COLO668 (cell line): ENCODE measurements around the gene AMOTL1.

Experiments used
- DNase-seq: peaks from one replicate; lab custom pipeline; 2025; ENCODE audit not compliant: unreplicated experiment; lab: John Stamatoyannopoulos, UW

Gene AMOTL1

DNA sequence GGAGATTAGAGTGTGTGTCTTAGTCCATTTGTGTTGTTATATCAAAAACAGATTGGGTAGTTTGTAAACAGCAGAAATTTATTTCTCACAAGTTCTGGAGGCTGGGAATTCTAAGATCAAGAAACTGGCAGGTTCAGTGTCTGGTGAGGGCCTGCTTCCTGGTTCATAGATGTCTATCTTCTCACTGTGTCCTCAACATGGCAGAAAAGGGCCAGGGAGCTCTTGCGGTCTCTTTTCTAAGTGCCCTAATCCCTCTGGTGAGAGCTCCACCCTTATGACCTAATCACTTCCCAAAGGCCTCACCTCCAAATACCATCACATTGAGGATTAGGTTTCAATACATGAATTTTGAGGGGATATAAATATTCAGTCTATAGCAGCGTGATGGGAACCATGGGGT is 25.5 kb upstream of the AMOTL1 start:
- DNase-seq: no peak

- no peak for DNase-seq
These were observed 21.4 kb upstream of the AMOTL1 start for GRCh38 chr11:94746721-94747120.

- DNase-seq: no peak
These were observed 21.0 kb upstream of the AMOTL1 start for GRCh38 chr11:94747146-94747545.

GRCh38 chr11:94747601-94748041 is 20.5 kb upstream of the AMOTL1 start:
- DNase-seq: no peak

DNA sequence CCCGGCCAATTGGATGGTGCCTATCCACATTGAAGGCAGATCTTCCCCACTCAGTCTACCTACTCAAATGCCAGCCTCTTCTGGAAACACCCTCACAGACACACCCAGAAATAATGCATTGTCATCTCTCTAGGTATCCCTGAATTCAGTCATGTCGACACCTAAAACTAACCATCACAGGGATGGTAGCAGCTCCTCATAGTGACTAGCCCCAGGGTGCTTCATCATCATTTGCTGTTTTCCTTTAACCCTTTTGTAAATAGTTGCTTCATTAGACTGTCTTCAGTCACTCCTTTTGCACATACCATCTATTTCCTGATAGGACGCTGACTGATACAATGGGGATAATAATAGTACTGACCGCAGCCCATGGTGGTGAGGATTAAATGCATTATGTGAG is 18.8 kb upstream of the AMOTL1 start:
- no peak for DNase-seq

DNA sequence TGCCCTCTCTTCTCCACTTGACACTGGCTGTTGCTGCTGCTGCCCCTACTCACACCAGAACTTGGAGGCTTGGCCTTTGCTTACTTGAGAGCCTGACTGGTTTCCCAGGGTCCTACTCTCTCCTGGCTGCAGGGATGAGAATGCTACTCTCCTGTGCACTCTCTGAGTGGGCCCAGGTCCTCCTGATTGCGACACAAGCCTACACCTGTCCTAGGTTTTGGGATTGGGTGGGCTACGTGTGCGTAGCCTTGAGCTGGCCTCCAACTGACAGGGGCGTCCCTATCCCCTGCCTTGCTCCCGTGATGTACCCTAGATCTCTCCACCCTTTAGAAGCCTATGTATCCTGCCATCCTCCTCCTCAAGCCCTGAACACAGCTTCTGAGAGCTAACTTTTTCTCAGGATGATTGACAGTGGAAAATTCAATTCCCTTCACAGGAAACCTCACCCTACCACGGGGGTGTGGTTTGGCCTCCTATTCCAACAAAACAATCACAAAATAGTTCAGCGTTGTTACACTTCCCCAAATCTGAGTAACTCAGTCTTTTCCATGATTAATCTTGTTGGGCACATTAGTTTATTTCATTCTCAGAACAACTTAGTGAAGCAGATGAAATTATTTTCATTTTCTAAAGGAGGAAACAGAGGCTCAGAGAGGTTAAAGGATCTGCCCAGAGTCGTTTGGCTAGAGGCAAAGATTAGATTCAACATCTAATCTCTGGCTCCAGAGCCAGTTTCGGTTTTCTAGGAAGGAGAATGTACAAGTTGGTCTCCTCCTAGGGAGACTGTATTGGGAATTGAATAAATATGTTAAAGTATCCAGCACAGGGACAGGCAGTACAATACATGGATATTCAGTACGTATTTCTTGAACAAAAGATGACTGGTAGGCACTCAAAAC is 17.6 kb upstream of the AMOTL1 start:
- DNase-seq: no peak

GRCh38 chr11:94751218-94751609 is 16.9 kb upstream of the AMOTL1 start:
- DNase-seq: no peak

- no peak for DNase-seq
These were observed 16.4 kb upstream of the AMOTL1 start for GRCh38 chr11:94751786-94752185.

- no peak for DNase-seq
These were observed 14.5 kb upstream of the AMOTL1 start for GRCh38 chr11:94753630-94754029.

DNA sequence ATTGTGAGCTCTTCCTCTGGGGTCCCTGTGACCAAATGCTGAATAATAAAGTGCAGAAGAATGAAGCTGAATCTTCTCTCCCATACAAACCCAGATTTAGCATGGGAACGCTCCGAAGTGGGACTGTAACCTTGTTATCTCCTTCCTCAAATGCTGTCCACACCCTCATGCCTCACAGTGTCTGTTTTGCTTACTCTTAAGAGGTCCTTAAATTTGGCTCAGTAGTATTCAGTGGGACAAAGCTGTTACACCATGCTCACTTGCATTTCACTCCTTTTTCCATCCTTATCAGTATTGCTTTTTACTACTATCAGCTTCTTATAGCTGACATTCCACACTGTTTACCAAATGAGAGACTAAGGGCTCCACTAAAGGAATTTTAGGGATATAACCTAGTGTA is 13.8 kb upstream of the AMOTL1 start:
- no peak for DNase-seq

- no peak for DNase-seq
These were observed 13.3 kb upstream of the AMOTL1 start for GRCh38 chr11:94754819-94755218.

GRCh38 chr11:94755494-94755893 is 12.7 kb upstream of the AMOTL1 start:
- no peak for DNase-seq

- no peak for DNase-seq
These were observed 11.0 kb upstream of the AMOTL1 start for GRCh38 chr11:94757037-94757735.

GRCh38 chr11:94758666-94759065 is 9.5 kb upstream of the AMOTL1 start:
- DNase-seq: no peak

DNA sequence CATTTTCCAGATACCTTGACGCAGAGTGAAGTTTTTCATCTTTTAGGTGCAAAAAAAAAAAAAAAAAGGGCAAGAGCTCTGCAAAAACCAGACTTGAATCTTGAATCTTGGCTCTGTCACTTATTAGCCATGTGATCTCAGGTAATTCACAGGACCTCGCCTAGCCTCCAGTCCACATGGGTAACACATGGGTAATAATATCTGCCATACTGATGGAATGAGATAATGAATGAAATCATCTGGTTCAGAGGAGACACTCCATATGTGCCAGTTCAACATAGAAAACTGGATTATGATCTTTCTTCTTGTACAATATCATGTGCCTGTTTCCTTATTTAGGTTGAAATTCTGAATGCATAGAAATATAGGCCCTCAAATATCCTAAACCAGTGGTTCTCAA is 8.6 kb upstream of the AMOTL1 start:
- no peak for DNase-seq

- no peak for DNase-seq
These were observed 7.9 kb upstream of the AMOTL1 start for GRCh38 chr11:94760296-94760695.

GRCh38 chr11:94762208-94762607 is 5.9 kb upstream of the AMOTL1 start:
- no peak for DNase-seq

DNA sequence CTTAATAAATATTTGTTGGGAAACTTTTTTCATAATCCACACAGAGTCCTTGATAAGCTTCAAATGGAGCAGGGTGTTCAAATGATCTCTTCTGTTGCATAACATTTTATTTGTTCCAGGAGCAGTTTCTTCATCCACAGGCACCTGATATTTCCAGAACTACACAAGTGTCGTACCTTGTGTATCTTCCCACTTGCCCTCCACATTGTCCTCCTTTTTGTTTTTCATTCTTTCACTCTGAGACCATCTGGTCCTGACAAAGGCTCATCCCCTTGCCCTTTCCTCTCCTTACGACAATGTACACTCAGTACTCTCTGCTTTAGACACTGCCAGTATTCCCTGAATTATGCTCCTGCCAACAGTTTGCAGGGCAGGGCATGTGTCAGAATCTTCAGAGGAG is 5.2 kb upstream of the AMOTL1 start:
- no peak for DNase-seq

DNA sequence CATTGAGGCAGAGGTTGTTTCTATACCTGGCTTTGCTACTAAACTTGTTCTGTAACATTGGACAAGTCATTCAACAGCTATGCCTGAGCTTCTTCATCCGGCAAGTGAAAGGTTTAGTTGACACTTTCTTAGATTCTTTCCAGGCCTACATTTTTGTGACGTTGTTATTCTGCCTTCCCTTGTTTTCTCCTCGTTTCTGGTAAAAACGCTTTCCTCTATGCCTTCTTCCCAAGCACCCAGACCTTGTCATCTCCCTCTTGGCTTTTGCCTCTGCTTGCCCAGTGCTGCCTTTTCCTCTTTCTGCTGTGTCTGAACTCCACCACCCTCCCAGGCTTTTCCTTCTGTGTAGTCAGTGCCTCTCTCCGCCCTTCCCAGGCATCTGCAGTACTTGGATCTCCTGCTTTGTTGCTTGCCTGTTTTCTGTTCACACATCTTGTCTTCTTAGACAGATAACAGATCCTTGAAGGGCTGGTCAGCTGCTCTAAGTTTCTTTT is 1.4 kb upstream of the AMOTL1 start:
- DNase-seq: no peak

GRCh38 chr11:94767291-94767690 is 865 bp upstream of the AMOTL1 start:
- no peak for DNase-seq

- DNase-seq: peak; percentile 60
These were observed 716 bp downstream of the AMOTL1 start for GRCh38 chr11:94768602-94769541.
